GM19372 (cell line): ENCODE measurements around the gene KRTAP10-10.
"Not testable (repeated sequence)": the region's sequence is repeated elsewhere in the genome, so short reads cannot be mapped to it uniquely, and the experiment has no call there.

Source experiments
- ATAC-seq: cut with Tn5 transposase; IDR thresholded peaks from one replicate; pipeline ENCODE4 v1.9.1; 2021; ENCODE audit warnings: mild to moderate bottlenecking, low read depth, moderate library complexity; ENCODE audit not compliant: unreplicated experiment

Gene KRTAP10-10

GRCh38 chr21:44637018-44637850 lies at the start of gene KRTAP10-10:
Gene KRTAP10-10 (plus strand): TSS chr21:44637356. CDS start chr21:44637418, 62 bp downstream.
- ATAC-seq: no peak

GRCh38 chr21:44589094-44589493 lies 48.1 kb upstream of the KRTAP10-10 start:
- ATAC-seq: no peak

- ATAC-seq: no peak
These were observed 47.4 kb upstream of the KRTAP10-10 start for GRCh38 chr21:44589586-44590305.

GRCh38 chr21:44590311-44590721 lies 46.8 kb upstream of the KRTAP10-10 start:
- no peak for ATAC-seq

GRCh38 chr21:44590897-44591800 lies 46.0 kb upstream of the KRTAP10-10 start:
- ATAC-seq: not testable (repeated sequence)

- ATAC-seq: not testable (repeated sequence)
These were observed 45.4 kb upstream of the KRTAP10-10 start for GRCh38 chr21:44591801-44592130.

GRCh38 chr21:44592446-44593311 lies 44.5 kb upstream of the KRTAP10-10 start, which contains the start of gene KRTAP10-6:
Gene KRTAP10-6 (minus strand): TSS chr21:44592505. CDS start chr21:44592484, 21 bp downstream.
- ATAC-seq: no peak

- no peak for ATAC-seq
These were observed 43.4 kb upstream of the KRTAP10-10 start for GRCh38 chr21:44593598-44594405.

- no peak for ATAC-seq
These were observed 42.7 kb upstream of the KRTAP10-10 start for GRCh38 chr21:44594406-44594916.

- no peak for ATAC-seq
These were observed 41.6 kb upstream of the KRTAP10-10 start for GRCh38 chr21:44595524-44595923.

- ATAC-seq: no peak
These were observed 41.0 kb upstream of the KRTAP10-10 start for GRCh38 chr21:44596068-44596725.

GRCh38 chr21:44598061-44598460 lies 39.1 kb upstream of the KRTAP10-10 start:
- ATAC-seq: no peak

- no peak for ATAC-seq
These were observed 37.7 kb upstream of the KRTAP10-10 start for GRCh38 chr21:44599264-44600029.

- not testable (repeated sequence) for ATAC-seq
These were observed 36.8 kb upstream of the KRTAP10-10 start, which contains the start of gene KRTAP10-7 for GRCh38 chr21:44600118-44600978. Gene KRTAP10-7 (plus strand): TSS chr21:44600597. CDS start chr21:44600622, 25 bp downstream.

GRCh38 chr21:44601091-44601490 lies 36.1 kb upstream of the KRTAP10-10 start:
- ATAC-seq: not testable (repeated sequence)
